GM19043 (cell line): ENCODE results near the gene CUTA.
"Not testable (repeated sequence)": the region's sequence is repeated elsewhere in the genome, so short reads cannot be mapped to it uniquely, and the experiment has no call there.

Experiments used
- ATAC-seq: cut with Tn5 transposase; IDR thresholded peaks from one replicate; pipeline ENCODE4 v1.9.1; 2021; ENCODE audit warnings: low read depth; ENCODE audit not compliant: unreplicated experiment

CUTA gene

GRCh38 chr6:33373960-33374910, 43.7 kb downstream of the CUTA start:
- no peak for ATAC-seq

DNA sequence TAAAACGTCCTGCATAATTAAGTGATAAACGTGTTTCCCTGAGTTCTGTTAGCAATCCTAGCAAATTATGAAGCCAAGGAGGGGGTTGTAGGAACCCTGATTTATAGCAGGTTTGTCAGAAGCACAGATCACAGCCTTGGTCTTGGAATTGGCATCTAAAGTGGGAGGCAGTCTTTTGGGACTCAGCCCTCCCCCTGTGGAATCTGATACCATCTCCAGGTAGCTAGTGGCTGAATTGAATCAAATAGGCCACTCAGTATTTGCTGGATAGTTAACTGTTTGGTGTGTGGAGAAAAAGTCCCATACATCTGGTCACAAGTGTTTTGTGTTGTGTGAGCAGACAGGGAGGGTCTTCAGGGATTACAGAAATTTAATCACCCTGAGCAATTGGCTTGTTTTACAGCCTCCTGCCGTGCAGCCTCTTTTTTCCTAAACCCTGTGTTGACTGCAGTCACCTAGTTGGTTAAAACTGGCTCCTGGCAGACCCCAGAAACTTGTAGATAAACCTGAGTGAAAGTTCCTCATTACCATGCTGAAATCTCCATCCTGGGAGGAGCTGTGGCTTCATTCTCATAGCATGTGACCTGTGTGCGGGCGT, 45.3 kb downstream of the CUTA start:
- ATAC-seq = no peak

- ATAC-seq = not testable (repeated sequence)
Observed at GRCh38 chr6:33371901-33372300, 46.0 kb downstream of the CUTA start.

- ATAC-seq = not testable (repeated sequence)
Observed at GRCh38 chr6:33367715-33368025, 50.2 kb downstream of the CUTA start.

DNA sequence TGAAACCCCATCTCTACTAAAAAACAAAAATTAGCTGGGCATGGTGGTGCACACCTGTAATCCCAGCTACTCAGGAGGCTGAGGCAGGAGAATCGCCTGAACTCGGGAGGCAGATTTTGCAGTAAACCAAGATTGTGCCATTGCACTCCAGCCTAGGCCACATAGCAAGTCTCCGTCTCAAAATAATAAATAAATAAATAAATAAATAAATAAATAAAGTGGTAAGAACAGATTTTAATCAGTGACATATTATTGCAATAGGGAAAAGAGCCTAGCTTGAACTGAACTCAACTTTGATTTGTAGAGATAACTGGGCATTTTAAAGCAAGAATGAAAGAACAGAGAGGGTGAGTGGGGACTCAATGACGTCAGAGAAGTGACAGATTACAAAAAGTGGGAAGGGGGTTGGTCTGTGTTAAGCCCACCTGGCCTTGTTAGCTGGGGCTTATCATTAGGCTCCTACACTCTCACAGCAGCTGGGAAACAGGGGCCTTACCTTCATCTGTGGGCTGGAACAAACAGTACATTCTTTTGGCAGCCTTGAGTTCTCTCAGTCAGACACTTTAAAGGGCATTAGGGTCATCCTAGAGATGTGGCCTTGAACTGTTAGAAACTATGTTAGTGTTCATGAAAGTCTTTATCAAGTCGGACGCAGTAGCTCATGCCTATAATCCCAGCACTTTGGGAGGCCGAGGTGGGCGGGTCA, 50.7 kb downstream of the CUTA start:
- ATAC-seq = no peak
